Gastroesophageal sphincter (tissue), 3 donors: ENCODE data around the gene ZAR1L.

Source experiments
- CTCF ChIP-seq, 4 experiments: fragments of 200-600 bp in 2 of 4; fragments of 450-650 bp in 2 of 4; sonication (generic) in 1 of 4; IDR thresholded peaks; one replicate each; pipeline ENCODE4 v1.5.1; 2017 to 2019; ENCODE audit warnings: antibody characterized with exemption in 4 of 4, mild to moderate bottlenecking in 2 of 4, moderate library complexity in 2 of 4
- EP300 ChIP-seq: sonication (generic); formaldehyde crosslinking; IDR thresholded peaks from one replicate; pipeline ENCODE4 v1.6.1; 2017; ENCODE audit warnings: antibody characterized with exemption, mild to moderate bottlenecking

GRCh38 chr13:32297206-32297605, 18.0 kb downstream of the ZAR1L start:
- no peak for TF ChIP-seq CTCF (IDR thresholded peaks at IDR 0.05)
- no peak for TF ChIP-seq EP300
